NCI-H524 treated with DMSO at 0.1 percent for 48 hours (cell line): ENCODE results near the gene UBE2G1.
A peak's percentile ranks its signal among the peaks of the same experiment; 100 is the strongest.
"Not testable (repeated sequence)": the region's sequence is repeated elsewhere in the genome, so short reads cannot be mapped to it uniquely, and the experiment has no call there.

Experiments used
- DNase-seq: peaks from one replicate; lab custom pipeline; 2025; lab: John Stamatoyannopoulos, UW

The UBE2G1 gene

DNA sequence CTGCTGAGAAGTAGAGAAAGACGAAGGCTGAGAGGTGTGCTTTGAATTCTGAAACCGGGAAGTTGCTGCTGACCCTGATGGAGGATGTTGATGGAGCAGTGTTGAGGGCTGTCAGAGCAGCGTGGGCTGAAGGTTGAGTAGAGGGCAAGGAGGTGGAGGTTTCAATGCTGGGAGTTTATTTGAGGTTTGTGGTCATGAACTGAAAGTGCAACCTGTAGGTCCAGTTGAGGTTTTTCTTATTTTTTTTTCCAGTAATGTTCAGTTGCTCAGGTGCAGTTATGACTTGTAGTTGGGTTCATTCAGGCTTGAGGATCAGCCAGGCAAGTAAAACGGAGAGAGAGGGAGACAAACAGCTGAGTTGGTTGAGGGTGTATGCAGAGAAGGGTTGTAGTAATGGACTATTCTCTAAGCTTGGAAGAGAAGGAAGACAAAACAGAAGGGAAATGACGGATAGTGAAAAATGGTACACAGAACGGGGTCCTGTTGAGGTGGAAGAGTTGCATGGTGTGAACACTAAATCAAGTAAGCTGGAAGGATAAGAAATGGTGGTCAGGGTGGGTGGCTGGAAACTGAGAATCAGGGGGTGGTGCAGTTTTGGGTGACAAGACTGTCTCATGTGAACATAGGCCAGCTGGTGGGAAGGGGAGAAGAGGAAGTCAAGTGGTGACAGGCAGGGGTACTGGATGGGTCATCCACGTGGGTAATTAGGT lies 8.7 kb upstream of the UBE2G1 start:
- DNase-seq, result no peak

DNA sequence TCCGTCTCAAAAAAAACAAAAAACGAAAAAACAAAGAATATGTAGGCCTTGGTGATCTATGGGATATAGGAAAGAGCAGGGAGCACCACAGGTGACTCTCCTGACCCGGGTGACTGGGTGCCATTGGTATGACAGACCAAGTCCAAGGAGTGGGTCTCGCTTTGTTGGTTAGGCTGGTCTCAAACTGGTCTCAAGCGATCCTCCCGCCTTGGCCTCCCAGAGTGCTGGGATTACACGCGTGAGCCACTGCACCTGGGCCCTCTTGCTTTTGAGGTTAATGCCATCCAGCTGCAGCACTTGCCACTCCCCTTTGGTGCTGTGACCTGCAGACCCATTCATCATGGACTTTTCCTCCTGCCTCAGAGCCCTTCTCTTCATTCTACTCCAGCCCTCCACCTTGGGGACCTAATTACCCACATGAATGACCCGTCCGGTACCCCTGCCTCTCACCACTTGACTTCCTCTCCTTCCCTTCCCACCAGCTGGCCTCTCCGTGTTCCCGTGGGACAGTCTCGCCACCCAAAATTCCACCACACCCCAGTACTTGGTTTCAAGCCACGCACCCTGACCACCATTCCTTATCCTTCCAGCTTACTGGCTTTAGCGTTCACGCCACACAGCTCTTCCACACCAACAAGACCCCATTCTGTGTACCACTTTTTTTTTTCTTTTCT lies 3.2 kb upstream of the UBE2G1 start:
- DNase-seq, result no peak

GRCh38 chr17:4368341-4368740 lies 1.9 kb upstream of the UBE2G1 start:
- no peak for DNase-seq

GRCh38 chr17:4367177-4367576 lies 702 bp upstream of the UBE2G1 start:
- DNase-seq, result not testable (repeated sequence)

- DNase-seq, result no peak
Measured at GRCh38 chr17:4365628-4366326, 698 bp downstream of the UBE2G1 start.

GRCh38 chr17:4365103-4365627 lies 1.3 kb downstream of the UBE2G1 start:
- peak; percentile 19 for DNase-seq

DNA sequence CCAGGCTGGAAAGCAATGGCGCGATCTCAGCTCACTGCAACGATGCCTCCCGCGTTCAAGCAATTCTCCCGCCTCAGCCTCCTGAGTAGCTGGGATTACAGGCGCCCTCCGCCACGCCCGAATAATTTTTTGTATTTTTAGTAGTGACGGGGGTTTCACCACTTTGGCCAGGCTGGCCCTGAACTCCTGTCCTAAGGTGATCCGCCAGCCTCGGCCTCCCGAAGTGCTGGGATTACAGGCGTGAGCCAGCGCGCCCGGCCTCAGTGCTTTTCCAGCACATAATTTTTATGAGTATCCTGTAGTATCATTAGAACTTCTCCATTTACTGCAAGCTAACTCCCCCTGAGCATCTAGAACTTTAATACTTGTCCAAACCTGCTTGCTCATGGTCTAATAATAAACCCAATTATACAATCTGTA lies 1.8 kb downstream of the UBE2G1 start:
- DNase-seq, result no peak

DNA sequence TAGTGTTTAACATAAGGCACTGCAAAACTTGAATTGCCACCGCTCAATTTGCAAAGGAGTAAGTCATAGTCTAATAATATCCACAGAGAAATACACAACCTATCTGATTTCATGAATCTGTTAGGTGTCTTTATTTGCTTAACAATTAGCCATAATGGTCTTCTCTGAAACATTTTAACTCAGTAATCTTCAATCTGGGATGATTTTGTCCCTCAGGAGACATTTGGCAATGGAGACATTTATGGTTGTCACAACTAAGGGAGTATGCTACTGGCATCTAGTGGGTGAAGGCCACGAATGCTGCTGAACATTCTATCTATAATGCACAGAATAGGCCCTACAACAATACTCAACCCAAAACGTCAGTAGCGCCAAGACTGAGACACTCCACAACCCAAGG lies 4.3 kb downstream of the UBE2G1 start:
- DNase-seq, result no peak

DNA sequence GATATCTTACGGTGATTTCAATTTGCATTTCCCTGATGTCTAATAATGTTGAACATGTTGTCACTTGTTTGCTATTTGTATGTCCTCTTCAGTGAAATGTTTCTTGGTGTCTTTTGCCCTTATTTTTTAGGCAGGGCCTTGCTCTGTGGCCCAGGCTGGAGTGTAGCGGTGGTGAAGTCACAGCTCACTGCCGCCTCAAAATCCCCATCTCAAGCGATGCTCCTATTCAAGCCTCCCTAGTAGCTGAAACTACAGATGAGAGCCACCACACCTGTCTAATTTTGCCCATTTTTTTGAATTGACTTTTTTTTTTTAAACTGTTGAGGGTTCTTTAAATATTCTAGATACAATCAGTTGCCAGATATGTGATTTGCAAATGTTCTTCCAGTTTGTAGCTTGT lies 8.3 kb downstream of the UBE2G1 start:
- DNase-seq, result no peak

- no peak for DNase-seq
Measured at GRCh38 chr17:4357671-4358070, 8.8 kb downstream of the UBE2G1 start.

GRCh38 chr17:4357030-4357628 lies 9.3 kb downstream of the UBE2G1 start:
- no peak for DNase-seq

GRCh38 chr17:4354862-4355514 lies 11.5 kb downstream of the UBE2G1 start:
- no peak for DNase-seq

- DNase-seq, result no peak
Measured at GRCh38 chr17:4354206-4354605, 12.3 kb downstream of the UBE2G1 start.

- not testable (repeated sequence) for DNase-seq
Measured at GRCh38 chr17:4350214-4350613, 16.3 kb downstream of the UBE2G1 start.

- DNase-seq, result no peak
Measured at GRCh38 chr17:4345581-4346252, 20.8 kb downstream of the UBE2G1 start.

GRCh38 chr17:4344926-4345325 lies 21.5 kb downstream of the UBE2G1 start:
- no peak for DNase-seq

DNA sequence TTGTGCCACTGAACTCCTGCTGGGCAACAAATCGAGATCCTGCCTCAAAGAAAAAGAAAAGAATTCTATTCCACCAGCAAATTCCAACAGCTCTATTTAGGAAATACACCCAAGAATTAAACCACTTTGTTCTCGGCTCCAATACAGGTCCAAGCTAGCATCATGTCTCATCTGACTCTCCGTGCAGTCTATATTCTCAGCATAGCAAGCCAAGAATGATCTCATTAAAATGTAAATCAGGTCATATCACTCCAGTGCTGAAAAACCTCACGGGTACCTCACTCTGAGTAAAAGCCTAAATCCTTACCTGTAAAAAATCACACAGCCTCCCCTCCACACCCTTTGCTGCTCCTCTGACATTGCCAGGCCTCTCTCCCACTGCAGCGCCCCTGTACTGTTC lies 23.9 kb downstream of the UBE2G1 start:
- DNase-seq, result no peak

DNA sequence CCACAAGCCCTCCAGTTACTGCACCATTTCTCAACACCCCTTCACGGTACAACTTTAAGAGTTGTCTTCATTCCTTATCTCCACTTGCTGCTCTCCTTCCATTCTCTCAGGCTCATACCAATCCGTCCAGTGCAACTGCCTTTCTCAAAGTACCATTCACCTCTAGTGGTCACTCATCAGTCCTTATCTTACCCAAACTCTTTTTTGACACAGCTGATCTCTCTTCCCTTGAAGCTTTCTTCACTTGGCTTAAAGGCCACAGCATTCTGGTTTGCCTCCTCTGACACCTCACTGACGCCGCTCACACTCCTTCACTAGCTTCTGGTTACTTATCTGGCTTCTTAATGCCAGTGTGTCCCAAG lies 24.9 kb downstream of the UBE2G1 start:
- no peak for DNase-seq

DNA sequence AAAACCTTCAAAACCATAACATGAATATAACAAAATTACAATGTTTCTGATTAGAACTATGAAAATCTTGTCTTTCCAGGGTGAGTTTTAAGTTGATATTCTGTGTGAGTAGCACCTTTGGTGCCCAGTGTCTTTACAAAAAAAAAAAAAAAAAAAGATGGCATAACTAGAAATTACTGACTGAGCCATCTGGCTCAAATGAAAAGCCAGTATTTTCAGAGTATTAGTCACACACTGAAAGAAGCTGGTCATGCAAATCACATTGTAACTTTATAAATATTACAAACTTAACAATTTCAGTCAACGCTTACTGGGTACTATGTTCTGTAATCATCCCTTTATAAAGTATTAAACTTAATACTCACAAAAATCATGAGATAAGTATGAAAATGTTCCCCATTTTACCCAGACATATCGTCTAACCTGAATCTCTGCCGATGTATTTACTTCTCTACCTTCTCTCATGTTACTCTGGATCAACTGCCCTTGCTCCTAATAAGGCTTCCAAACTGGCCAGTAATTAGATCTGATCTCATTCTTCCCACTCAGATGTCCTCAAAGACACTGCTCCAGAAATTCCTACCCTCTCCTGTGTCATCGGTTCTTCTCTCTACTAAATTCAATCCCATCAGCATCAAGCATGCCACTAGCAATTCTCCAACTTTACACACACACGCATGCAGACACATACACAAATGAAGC lies 25.4 kb downstream of the UBE2G1 start:
- DNase-seq, result no peak

- DNase-seq, result no peak
Measured at GRCh38 chr17:4334776-4335584, 31.5 kb downstream of the UBE2G1 start.
